GM19397 (cell line): ENCODE data around the gene PCBP3.
"Not testable (repeated sequence)": the region's sequence is repeated elsewhere in the genome, so short reads cannot be mapped to it uniquely, and the experiment has no call there.

Experiments
- ATAC-seq: cut with Tn5 transposase; IDR thresholded peaks from one replicate; pipeline ENCODE4 v1.9.1; 2021; ENCODE audit warnings: mild to moderate bottlenecking, moderate library complexity; ENCODE audit not compliant: unreplicated experiment

Gene PCBP3

GRCh38 chr21:45823100-45823681 is 179.7 kb downstream of the PCBP3 start:
- ATAC-seq = no peak

- no peak for ATAC-seq
These were observed 181.2 kb downstream of the PCBP3 start for GRCh38 chr21:45824546-45825215.

- no peak for ATAC-seq
These were observed 181.7 kb downstream of the PCBP3 start for GRCh38 chr21:45825219-45825618.

GRCh38 chr21:45826676-45827301 is 183.3 kb downstream of the PCBP3 start:
- ATAC-seq = no peak

DNA sequence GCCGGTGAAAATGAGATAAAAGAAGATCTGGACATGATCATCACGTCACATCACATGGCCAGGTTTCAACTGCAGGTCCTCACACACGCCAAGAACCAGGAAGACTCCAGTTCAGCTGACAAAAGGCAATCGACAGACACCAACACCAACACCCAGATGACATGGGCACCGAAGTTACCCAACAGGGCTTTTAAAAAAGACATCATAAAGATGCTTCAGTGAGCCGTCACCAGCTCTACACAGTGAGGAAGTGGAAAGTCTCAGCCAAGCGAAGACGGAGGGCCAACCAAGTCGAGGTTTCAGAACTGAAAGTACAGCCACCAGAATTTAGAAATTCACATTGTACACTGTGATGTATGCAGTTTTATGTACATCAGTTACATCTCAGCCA is 183.8 kb downstream of the PCBP3 start:
- no peak for ATAC-seq

GRCh38 chr21:45827881-45828579 is 184.5 kb downstream of the PCBP3 start:
- ATAC-seq = no peak

GRCh38 chr21:45828580-45829570 is 185.3 kb downstream of the PCBP3 start:
- ATAC-seq = no peak

DNA sequence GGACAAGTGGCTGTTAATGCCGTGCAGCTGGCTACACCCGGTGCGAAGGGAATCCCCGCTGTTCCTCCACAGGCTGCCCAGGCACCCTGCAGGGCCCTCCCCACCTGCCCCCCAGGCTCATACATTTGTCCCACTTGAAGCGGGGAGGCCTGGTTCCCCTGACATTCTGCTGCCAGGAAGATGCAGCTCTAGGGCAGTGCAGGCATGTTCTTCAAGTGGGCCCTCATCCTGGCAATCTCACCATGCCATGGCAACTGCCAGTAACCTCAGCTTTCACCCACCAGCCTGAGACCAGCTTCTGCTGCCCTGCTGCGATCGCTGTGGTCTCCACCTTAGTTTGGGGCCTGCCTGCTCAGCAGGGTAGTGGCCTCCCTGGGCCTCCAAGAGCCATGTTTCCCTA is 186.1 kb downstream of the PCBP3 start:
- ATAC-seq = no peak

DNA sequence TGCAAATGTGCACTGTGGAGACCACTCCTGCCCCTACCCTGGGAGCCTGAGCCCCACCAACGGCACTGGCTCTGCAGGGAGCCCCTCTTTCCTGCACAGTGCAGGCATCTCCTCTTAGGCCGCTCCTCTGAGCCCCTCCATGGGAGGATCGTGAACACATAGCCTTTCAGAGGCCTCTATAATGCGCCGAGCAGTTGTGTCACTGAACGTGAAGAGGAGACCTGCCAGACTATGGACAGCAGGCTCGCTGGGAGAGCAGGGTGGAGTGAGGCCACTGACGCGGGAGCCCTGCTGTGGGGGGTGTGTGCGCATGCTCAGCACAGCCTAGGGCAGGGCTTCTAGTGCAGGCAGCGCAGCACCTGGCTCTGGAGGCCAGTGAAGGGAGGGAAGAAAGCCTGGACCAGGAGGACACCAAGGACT is 186.7 kb downstream of the PCBP3 start:
- no peak for ATAC-seq

- no peak for ATAC-seq
These were observed 187.3 kb downstream of the PCBP3 start for GRCh38 chr21:45830720-45831366.

DNA sequence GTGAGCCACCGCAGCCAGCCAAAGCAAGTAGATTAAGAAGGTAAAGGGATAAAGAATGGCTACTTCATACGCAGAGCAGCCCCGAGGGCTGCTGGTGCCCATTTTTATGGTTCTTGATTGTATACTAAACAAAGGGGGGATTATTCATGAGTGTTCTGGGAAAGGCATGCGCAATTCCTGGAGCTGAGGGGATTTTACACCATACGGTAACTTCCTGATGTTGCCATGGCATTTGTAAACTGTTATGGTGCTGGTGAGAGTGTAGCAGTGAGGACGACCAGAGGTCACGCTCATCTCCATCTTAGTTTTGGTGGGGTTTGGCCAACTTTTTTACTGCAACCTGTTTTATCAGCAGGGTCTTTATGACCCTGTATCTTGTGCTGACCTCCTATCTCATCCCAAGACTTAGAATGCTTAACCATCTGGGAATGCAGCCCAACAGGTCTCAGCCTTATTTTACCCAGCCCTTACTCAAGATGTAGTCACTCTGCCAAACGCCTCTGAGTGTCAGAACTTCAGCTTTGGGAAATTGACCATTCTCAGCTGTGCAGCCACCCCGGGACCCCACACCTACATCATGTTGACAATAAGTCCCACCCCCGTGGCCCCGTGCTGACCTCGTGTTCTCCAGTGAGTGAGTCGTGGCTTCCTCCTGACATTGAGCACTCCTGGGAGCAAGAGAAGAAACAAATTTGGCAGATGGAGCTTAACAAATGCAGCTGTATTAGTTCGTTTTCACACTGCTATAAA is 188.6 kb downstream of the PCBP3 start:
- no peak for ATAC-seq

- not testable (repeated sequence) for ATAC-seq
These were observed 189.3 kb downstream of the PCBP3 start for GRCh38 chr21:45832741-45833235.

DNA sequence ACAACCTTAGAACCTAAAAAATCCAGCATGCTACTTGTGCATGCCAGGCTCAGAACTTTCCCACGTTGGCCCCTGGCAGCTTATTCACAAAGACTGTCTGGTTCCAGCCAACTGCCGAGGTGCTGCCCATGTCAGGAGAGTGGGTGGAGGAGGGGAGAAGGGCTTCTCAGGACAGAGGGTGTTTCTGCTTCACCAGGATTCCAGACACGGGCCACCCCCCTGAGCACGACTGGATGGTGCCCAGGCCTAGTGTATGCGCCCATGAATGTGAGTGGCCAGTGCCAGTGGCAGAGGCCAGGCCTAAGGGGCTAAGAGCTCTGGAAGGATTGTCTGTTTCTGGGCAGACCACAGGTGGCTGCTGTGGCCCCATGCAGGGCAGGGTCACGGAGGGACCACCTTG is 189.9 kb downstream of the PCBP3 start:
- no peak for ATAC-seq

GRCh38 chr21:45834026-45834715 is 190.6 kb downstream of the PCBP3 start:
- no peak for ATAC-seq

GRCh38 chr21:45834821-45835293 is 191.3 kb downstream of the PCBP3 start:
- no peak for ATAC-seq

DNA sequence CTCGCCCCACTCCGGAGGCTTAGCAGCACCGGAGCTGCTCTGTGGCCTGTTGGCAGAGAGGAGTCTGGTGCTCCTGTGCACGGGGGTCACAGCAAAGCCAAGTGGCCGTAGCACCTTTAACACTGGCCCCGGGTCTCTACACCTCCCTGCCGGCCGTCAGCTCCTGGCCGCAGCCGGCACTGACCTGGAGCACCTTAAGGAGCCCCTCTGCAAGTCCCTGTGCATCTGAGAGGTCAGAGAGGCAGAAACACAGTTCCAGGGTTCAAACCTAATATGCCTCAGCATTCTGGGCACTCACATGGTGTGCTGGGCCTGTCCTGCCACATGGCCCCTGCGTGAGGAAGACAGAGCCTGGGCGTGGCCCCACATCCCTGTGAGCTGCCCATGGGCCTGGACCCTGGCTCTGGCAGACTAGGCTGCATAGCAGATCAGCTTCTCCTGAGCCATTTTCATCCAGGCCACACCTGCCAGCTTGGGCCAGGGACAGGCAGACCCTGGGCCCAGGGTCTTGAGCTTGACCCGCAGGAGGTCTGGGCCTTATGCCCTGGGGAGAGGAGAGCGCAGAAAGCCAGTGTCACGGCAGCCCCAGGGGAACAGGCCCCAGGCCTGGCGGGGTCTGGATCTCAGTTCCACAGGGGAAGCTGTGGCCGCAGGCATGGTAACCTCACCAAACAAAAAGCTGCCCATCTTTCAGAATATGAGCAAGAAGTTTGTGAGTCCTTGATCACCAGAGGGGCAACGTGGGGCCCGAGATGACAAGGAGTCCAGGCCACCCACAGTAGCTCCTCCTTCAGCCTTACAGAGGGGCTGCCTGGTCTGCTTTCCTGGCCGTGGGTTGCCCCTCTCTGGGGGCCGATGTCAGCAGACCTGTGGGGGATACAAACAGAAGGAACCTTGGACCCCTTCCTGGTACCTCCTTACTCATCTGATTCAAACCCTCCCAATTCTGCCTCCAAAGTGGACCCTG is 192.1 kb downstream of the PCBP3 start:
- no peak for ATAC-seq

GRCh38 chr21:45836268-45836655 is 192.7 kb downstream of the PCBP3 start:
- no peak for ATAC-seq
